Inflammatory macrophage treated with lipopolysaccharide for 4 hours (primary cell): ENCODE measurements around the gene MED13.
"Not testable (repeated sequence)": the region's sequence is repeated elsewhere in the genome, so short reads cannot be mapped to it uniquely, and the experiment has no call there.

Experiments used
- DNase-seq: peaks from one replicate; pipeline ENCODE4 v3.0.0-alpha.2; 2020

MED13 gene

DNA sequence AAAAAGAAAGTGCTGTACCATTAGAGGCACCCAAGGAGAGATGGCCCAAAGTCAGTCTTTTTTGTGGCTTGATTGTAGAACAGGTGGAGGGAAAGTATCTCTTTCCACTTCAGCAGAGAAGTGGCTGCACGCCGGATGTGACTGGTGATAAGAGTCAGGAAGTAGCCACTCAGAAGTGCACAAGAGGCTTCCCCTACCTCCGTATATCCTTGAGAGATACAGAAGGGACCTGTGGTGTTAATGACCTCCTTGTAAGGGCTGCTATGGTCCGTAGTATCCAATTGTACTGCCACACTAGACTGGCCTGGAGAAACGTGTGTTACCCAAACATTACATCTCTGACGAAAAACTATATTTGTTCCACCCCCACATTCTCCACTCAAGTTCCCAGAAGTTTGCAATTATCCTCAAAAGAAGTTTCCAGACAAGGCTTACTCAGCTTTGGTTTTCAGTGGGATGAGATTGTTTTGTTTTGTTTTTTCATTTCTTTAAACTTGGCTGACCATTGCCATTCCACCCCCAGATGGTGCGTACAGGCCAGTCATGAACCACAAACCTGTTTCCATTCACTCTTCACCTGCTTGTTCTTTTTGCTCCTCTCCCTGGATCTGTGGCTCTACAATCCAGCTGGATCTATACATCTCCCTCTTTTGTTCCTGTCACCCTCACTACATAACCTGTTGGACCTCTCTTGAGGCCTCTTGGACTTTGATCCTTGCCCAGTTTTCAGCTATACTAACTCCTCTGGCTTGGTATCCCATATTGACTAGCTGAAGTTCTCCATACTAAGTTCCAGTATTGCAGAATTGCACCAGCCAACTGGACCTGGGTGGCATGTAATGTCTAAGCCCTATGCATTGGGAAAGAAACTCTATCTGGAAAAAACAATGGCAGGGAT lies 20.7 kb upstream of the MED13 start:
- no peak for DNase-seq

GRCh38 chr17:62084585-62084984 lies 19.5 kb upstream of the MED13 start:
- DNase-seq: peak; percentile 50

- no peak for DNase-seq
These were observed 18.6 kb upstream of the MED13 start for GRCh38 chr17:62083651-62084050.

- DNase-seq: no peak
These were observed 15.6 kb upstream of the MED13 start for GRCh38 chr17:62080647-62081046.

DNA sequence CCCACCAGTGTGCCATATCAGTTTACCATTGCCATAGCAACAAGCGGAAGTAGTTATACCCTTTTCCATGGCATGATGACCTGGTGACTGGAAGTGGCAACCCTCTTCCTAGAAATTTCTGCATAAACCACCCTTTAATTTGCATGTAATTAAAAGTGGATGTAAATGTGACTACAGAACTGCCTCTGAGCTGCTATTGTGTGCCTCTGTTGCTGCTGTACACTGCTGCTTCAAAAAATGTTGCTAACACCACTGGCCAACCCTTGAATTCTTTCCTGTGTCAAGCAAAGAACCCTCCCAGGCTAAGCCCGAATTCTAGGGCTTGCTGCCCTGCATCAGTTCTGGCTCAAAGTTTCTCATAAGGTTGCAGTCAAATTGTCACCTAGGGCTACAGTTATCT lies 12.9 kb upstream of the MED13 start:
- no peak for DNase-seq

DNA sequence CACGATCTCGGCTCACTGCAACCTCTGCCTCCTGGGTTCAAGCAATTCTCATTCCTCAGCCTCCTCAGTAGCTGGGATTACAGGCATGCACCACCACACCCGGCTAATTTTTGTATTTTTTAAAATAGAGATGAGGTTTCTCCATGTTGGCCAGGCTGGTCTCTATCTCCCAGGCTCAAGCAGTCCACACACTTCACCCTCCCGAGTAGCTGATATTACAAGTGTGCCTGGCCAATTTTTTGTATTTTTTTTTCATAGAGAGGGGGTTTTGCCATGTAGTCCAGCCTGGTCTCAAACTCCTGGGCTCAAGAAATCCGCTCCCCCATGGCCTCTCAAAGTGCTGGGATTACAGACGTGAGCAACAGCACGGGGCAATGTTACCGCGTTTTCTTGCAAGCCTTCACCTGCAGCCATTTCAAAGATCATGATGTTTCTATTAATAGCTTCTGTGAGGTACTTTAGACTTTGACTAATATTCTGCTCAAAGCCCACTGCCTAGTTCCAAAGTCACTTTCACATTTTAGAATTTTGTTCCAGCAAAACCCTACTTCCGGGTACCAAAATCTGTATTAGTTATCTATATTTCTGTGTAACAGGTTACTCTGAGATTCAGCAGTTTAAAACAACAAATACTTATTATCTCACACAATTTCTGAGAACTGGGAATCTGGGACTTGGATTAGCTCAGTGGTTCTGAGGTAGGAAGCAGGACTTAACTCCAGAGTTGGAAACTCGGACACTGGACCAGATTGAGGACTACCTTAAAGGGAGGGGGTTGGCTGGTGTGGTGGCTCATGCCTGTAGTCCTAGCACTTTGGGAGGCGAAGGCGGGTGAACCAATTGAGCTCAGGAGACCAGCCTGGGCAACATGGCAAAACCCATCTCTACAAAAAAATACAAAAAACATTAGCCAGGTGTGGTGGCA lies 12.0 kb upstream of the MED13 start:
- DNase-seq: no peak

GRCh38 chr17:62075308-62075815 lies 10.3 kb upstream of the MED13 start:
- DNase-seq: no peak

DNA sequence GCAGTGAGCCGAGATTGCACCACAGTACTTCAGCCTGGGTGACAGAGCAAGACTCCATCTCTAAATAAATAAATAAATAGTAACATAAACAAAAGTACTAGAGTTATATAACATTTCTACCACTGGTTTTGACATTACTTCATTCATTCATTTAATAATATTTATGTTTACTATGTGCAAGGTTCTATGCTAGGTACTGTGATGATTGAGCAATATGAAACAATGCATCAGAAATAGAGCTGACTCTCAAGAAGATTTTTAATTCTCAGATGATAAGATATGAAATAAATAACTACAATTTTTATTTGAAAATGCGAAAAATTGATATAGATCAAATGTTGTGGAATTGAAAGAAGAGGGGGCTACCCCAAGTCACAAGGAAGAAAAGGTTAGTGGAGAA lies 8.9 kb upstream of the MED13 start:
- no peak for DNase-seq

GRCh38 chr17:62072855-62073254 lies 7.8 kb upstream of the MED13 start:
- DNase-seq: not testable (repeated sequence)

DNA sequence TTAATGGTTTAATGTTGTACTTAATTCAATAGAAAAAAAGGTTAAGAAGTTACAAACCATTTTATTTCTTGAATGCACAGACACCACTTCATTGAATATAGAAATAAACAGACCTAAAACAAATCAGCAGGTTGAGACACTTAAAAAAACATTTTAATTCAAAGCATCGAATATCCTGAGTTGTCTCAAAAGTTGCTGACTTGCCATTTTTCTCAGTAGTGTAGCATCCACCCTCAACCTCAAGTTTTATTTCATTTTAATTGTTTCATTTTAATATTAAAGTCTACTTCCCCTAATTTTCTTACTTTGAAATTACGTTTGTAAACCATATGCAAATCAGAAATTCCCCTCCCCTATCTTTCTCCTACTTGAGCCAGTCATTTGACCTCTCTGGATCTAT lies 5.8 kb upstream of the MED13 start:
- DNase-seq: no peak

DNA sequence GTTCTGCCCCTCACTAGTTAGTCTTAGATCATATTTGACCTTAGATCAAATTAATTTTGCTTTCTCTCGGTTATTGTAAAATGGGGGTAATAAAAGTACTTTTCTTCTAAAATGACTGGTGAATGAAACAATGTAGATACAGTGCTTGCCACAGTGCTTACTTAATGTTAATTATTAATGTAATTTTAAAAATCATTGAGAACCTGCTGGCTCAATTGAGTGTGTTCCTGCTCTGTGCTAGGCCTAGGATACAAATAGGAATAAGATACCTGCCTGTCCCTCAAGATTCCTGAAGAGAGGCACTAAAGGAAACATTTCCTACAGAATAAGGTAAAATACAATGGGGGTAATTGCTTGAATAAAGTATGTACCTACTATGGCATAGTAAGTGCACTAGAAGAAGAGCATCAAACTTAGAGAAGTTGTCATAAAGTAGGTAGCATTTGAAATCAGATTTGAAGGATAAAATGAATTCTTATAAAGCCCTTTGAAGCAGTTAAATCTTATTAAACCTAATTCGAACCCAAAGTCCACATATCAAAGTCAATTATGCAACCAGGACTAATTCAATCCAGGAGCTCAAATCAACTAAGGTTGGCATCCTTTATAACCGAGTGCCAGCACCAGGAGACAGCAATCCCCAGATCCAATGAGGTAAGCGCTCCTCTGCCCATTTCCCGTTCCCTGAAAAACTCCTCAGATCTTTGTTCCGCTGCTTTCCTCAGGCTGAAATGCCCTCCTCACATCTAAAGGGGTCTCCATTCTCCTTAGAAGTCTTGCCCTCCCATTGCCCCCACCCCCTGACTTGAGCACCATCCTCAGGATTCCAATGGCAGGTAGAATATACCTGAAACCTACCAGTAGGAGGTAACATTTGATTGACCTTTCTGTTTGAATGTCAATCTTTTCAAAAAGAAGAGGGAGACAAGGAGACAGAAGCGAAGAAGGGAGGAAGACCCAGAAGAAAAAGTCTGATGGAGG lies 2.4 kb upstream of the MED13 start:
- DNase-seq: no peak

- DNase-seq: peak; percentile 99
These were observed 762 bp upstream of the MED13 start for GRCh38 chr17:62065611-62066468.

GRCh38 chr17:62064029-62064790 lies 868 bp downstream of the MED13 start:
- DNase-seq: peak; percentile 64

GRCh38 chr17:62062944-62063343 lies 2.1 kb downstream of the MED13 start:
- no peak for DNase-seq

- DNase-seq: peak; percentile 72
These were observed 2.8 kb downstream of the MED13 start for GRCh38 chr17:62062302-62062701.

DNA sequence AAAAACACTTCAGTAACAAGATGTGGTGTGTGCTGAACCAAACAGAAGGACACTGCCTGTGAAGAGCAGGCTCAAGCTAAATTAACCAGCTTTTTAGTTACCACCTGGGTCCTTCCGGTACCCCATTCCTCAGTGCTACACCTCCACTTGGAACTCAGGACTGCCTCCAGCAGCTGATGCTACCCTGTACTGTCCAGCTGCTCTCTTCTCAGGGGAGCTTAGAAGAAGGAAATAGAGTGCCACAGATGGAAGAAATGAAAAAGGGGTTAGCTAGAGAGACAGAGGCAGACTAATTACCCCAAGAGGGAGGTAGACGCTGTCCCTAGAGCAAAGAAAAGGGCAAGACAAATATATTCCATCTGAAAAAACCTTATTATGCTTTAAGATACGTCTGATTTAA lies 5.7 kb downstream of the MED13 start:
- no peak for DNase-seq

DNA sequence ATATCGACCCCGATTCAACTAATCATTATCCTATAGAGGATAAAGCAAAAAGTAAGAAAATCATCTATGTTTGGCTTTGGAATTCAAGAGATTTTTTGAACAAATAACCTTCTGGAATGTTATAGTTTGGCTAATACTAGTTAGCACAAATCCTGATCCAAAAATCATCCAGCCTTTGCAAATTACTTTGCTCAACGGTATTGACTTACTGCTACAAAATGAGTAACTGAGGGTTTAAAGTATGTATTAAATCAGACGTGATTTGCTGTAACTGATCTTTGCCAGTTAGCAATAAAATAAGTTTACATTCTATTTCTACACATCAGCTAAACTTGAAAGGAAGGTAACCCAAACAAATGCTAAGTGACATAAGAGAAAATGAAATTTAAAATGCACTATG lies 6.5 kb downstream of the MED13 start:
- no peak for DNase-seq

DNA sequence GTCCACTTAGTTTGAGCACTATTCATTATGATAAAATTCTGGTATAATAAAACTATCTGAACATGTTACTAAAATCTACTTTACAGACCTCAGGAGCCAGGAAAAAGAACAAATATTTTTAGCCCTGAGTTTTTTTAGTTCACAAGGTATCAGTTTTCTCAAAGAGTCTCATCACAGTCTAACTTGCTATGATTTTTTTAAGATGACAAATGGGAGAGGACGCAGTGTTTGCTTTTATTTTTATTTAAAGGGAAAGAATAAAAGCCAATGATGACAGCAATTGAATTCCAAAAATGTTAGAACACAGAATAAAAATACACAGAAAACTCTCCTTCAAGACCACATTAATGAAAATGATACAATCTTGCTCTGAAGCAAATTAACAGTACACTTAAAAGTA lies 7.4 kb downstream of the MED13 start:
- no peak for DNase-seq

GRCh38 chr17:62052765-62053338 lies 12.2 kb downstream of the MED13 start:
- no peak for DNase-seq

DNA sequence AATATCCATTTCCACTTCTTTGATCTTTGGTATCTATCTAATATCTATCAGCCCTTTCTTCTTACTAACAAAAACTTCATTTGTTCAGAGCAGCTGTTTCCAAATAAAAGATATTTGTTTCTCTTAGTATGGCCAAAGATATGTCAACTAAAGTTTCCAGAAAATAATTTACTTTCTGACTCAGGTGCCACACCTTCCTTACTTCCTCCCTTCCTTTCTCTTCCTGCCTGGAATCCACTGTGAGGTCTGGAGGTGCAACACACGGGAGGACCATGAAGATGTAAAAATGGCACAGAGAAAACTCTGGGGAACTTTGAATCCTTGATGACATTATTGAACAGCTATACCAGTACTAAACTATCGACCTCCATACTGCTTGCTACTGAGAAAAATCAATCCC lies 14.0 kb downstream of the MED13 start:
- no peak for DNase-seq
